Measurements from ENCODE around the gene CLDN4. TPM values are rescaled to one million over a fixed set of nuclear protein-coding genes. Genes with fewer than 3 reads are reported as not detected.
A peak's percentile ranks its signal among the peaks of the same experiment; 100 is the strongest.

The CLDN4 gene
- total and polyA plus RNA-seq, 9 of the 15 experiments (the other 6 are each of a cell fraction or from before 2014, with no cell fraction given) = 0.05 to 0.60 (median 0.06) TPM; not detected in 3

GRCh38 chr7:73822319-73823173 lies 8.2 kb upstream of the CLDN4 start (continued):
- TF ChIP-seq ZNF408 (CRISPR knock-in tag; IDR thresholded peaks at IDR 0.05; ENCODE audit: low read depth) (no peak), HDGF (IDR thresholded peaks at IDR 0.05) (peak; percentile 78; the same call in 1 of the 2 replicates), NR2C1 (IDR thresholded peaks at IDR 0.05) (no peak), NR2C1 (tag; IDR thresholded peaks at IDR 0.05) (no peak), ZNF668 (CRISPR knock-in tag; IDR thresholded peaks at IDR 0.05) (no peak), GTF2B (IDR thresholded peaks at IDR 0.05; ENCODE audit: extremely low read depth, insufficient read length) (no peak), SMAD4 (CRISPR knock-in tag; conservative IDR thresholded peaks at IDR 0.05) (no peak), NFRKB (IDR thresholded peaks at IDR 0.05; ENCODE audit: low read depth) (no peak), ZNF124 (CRISPR knock-in tag; IDR thresholded peaks at IDR 0.05) (no peak), SAFB2 (IDR thresholded peaks at IDR 0.05; ENCODE audit: borderline replicate concordance, low read depth, low read length, severe bottlenecking) (no peak), ZNF449 (CRISPR knock-in tag; IDR thresholded peaks at IDR 0.05) (no peak), ELF2 (CRISPR knock-in tag; IDR thresholded peaks at IDR 0.05) (no peak), ZNF583 (CRISPR knock-in tag; IDR thresholded peaks at IDR 0.05) (no peak), HOXB6 (CRISPR knock-in tag; IDR thresholded peaks at IDR 0.05; ENCODE audit: borderline replicate concordance) (no peak), KAT8 (IDR thresholded peaks at IDR 0.05; ENCODE audit: low read depth) (no peak), TEAD2 (tag; IDR thresholded peaks at IDR 0.05) (0 out of 2 replicates have a peak, but pooled peaks have one; percentile 2), ZNF584 (CRISPR knock-in tag; IDR thresholded peaks at IDR 0.05; ENCODE audit: low read depth) (no peak), ZFP30 (CRISPR knock-in tag; IDR thresholded peaks at IDR 0.05; ENCODE audit: borderline replicate concordance) (no peak), RHOXF2B (CRISPR knock-in tag; conservative IDR thresholded peaks at IDR 0.05) (no peak), RBM22 (IDR thresholded peaks at IDR 0.05; ENCODE audit: low read depth, low read length, poor library complexity, severe bottlenecking) (no peak), NR0B1 (IDR thresholded peaks at IDR 0.05; ENCODE audit: partially characterized antibody) (no peak), CREM (IDR thresholded peaks at IDR 0.05; ENCODE audit: low read depth) (peak; percentile 84), EGR1 (conservative IDR thresholded peaks at IDR 0.05) (peak; percentile 82), GTF3C2 (IDR thresholded peaks at IDR 0.05; ENCODE audit: borderline replicate concordance, extremely low read depth, insufficient read length) (no peak)

Data from K562 (cell line).